Upper lobe of left lung (tissue), 6 donors: Measurements from ENCODE around the gene SELENOP. TPM values are rescaled to one million over a fixed set of nuclear protein-coding genes. Genes with fewer than 3 reads are reported as not detected.

Experiments
- ATAC-seq, 2 donors: fragments of 200-7000 bp; cut with Tn5 transposase; one replicate each; pipeline ENCODE4 v1.9.1; 2022; ENCODE audit warnings: mild to moderate bottlenecking in 2 of 2, moderate library complexity in 2 of 2; ENCODE audit not compliant: low FRiP score in 2 of 2
- DNase-seq, 2 donors: peaks; one replicate each; pipeline ENCODE4 v3.0.0-alpha.2; 2019 to 2020
- H3K27ac ChIP-seq, 4 donors: fragments of 200-600 bp; sonication (generic); one replicate each; pipeline ENCODE4 v1.5.1; 2016 to 2019
- H3K27me3 ChIP-seq, 4 donors: fragments of 200-600 bp; sonication (generic); one replicate each; pipeline ENCODE4 v1.5.1; 2017 to 2019
- H3K36me3 ChIP-seq, 4 donors: fragments of 200-600 bp; sonication (generic); one replicate each; pipeline ENCODE4 v1.5.1; 2016 to 2019
- H3K4me1 ChIP-seq, 4 donors: fragments of 200-600 bp; sonication (generic); one replicate each; pipeline ENCODE4 v1.5.1; 2018 to 2019
- H3K4me3 ChIP-seq, 4 donors: fragments of 200-600 bp; sonication (generic); one replicate each; pipeline ENCODE4 v1.5.1; 2017 to 2019; ENCODE audit warnings: mild to moderate bottlenecking in 2 of 4, moderate library complexity in 1 of 4
- H3K9me3 ChIP-seq, 4 donors: fragments of 200-600 bp; sonication (generic); one replicate each; pipeline ENCODE4 v1.5.1; 2018 to 2019
- CTCF ChIP-seq, 6 experiments: fragments of 450-650 bp in 4 of 6; fragments of 200-600 bp in 2 of 6; sonication (generic) in 2 of 6; IDR thresholded peaks; one replicate each; pipeline ENCODE4 v1.5.1; 2016 to 2019; ENCODE audit warnings: antibody characterized with exemption in 6 of 6
- EP300 ChIP-seq, 4 donors: sonication (generic); formaldehyde crosslinking; IDR thresholded peaks; one replicate each; pipeline ENCODE4 v1.5.1; 2017; ENCODE audit warnings: antibody characterized with exemption in 4 of 4, control low read depth in 2 of 4
- POLR2A ChIP-seq, 4 donors: fragments of 450-650 bp; IDR thresholded peaks; one replicate each; pipeline ENCODE4 v1.5.1; 2016 to 2017; ENCODE audit warnings: antibody characterized with exemption in 4 of 4, mild to moderate bottlenecking in 2 of 4
- POLR2AphosphoS5 ChIP-seq, 2 donors: sonication (generic); formaldehyde crosslinking; IDR thresholded peaks; one replicate each; pipeline ENCODE4 v1.5.1; 2017; ENCODE audit warnings: antibody characterized with exemption in 2 of 2
- WGBS, 2 donors: methylation state at CpG; one replicate each; pipeline ENCODE4 v1.1.5; 2017 to 2018; 5-methylcytosine and 5-hydroxymethylcytosine counted together
- total RNA-seq, 6 donors: library from RNA; depleted of rRNA in 4 of 6; stranded (reverse); fragments of >200 nt in 4 of 6; gene quantifications; one replicate each; pipeline versions ENCODE4 v1.1.0 to v1.2.1, GENCODE V29; 2016 to 2021
- donor health status: DM: no; HTN: no; CAD: no; lungs with moderate emphysema.
- donor health status: DM: no; HTN: yes; CAD: no; lungs with severe emphysema.

SELENOP gene
- total RNA-seq, 6 donors from 2014 or later: 222 to 828 (median 490) TPM

- Histone ChIP-seq H3K27ac (peak overlapping the region in 1 of 4 donors; percentile 10), H3K4me3 (no peak overlapping the region), H3K9me3 (no peaks in the 10 kb centered on the region), H3K36me3 (peaks cover 27 to 85% (median 31%) of the 10 kb centered on the region in 4 donors), H3K4me1 (peaks cover 8 to 30% (median 13%) of the 10 kb centered on the region in 4 donors), H3K27me3 (no peaks in the 10 kb centered on the region)
- 92 to 96% methylated on average over 4 of the region's 4 CpGs for WGBS, 2 donors
- ATAC-seq: no peak
- no peak for DNase-seq
- TF ChIP-seq POLR2A (IDR thresholded peaks at IDR 0.05) (no peak), POLR2AphosphoS5 (IDR thresholded peaks at IDR 0.05) (no peak), EP300 (IDR thresholded peaks at IDR 0.05) (no peak), CTCF (IDR thresholded peaks at IDR 0.05) (no peak)
These were observed 6.9 kb downstream of the SELENOP start for GRCh38 chr5:42804717-42805339.

- peaks cover 27 to 78% (median 31%) of the 10 kb centered on the region in 4 donors for H3K36me3 ChIP-seq
- ATAC-seq: no peak
- WGBS, 2 donors: 87 to 95% methylated on average over 6 of the region's 6 CpGs
These were observed 10.1 kb downstream of the SELENOP start for GRCh38 chr5:42801516-42802166.

GRCh38 chr5:42800748-42801330 lies 10.9 kb downstream of the SELENOP start:
- WGBS, 2 donors: 87 to 88% methylated on average over 8 of the region's 8 CpGs
- Histone ChIP-seq H3K27me3 (no peaks in the 10 kb centered on the region), H3K4me1 (no peaks in the 10 kb centered on the region), H3K36me3 (peaks cover 27 to 70% (median 31%) of the 10 kb centered on the region in 4 donors), H3K27ac (no peak overlapping the region), H3K9me3 (no peaks in the 10 kb centered on the region), H3K4me3 (no peak overlapping the region)
- TF ChIP-seq POLR2AphosphoS5 (IDR thresholded peaks at IDR 0.05) (no peak), POLR2A (IDR thresholded peaks at IDR 0.05) (peak in 1 of 4 donors; percentile 27)
- ATAC-seq: no peak
- DNase-seq: no peak

More at GRCh38 chr5:42801516-42802166, 10.1 kb downstream of the SELENOP start:
- Histone ChIP-seq H3K27ac (no peak overlapping the region), H3K4me3 (no peak overlapping the region), H3K27me3 (no peaks in the 10 kb centered on the region), H3K9me3 (no peaks in the 10 kb centered on the region), H3K4me1 (peaks cover 0 to 7% (median 3%) of the 10 kb centered on the region in 4 donors)
- TF ChIP-seq POLR2AphosphoS5 (IDR thresholded peaks at IDR 0.05): no peak
- no peak for TF ChIP-seq EP300 (IDR thresholded peaks at IDR 0.05)
- no peak for TF ChIP-seq CTCF (IDR thresholded peaks at IDR 0.05)
- TF ChIP-seq POLR2A (IDR thresholded peaks at IDR 0.05): no peak
- DNase-seq: no peak

GRCh38 chr5:42799668-42800114 lies 12.0 kb downstream of the SELENOP start:
- H3K9me3 ChIP-seq: no peaks in the 10 kb centered on the region
- no peak overlapping the region for H3K4me3 ChIP-seq
- no peaks in the 10 kb centered on the region for H3K4me1 ChIP-seq
- 94 to 95% methylated on average over 9 of the region's 9 CpGs for WGBS, 2 donors
- no peaks in the 10 kb centered on the region for H3K27me3 ChIP-seq
- TF ChIP-seq POLR2A (IDR thresholded peaks at IDR 0.05): no peak
- TF ChIP-seq CTCF (IDR thresholded peaks at IDR 0.05): no peak
- TF ChIP-seq POLR2AphosphoS5 (IDR thresholded peaks at IDR 0.05): no peak
- TF ChIP-seq EP300 (IDR thresholded peaks at IDR 0.05): no peak
- ATAC-seq: no peak
- H3K27ac ChIP-seq: no peak overlapping the region
- peaks cover 24 to 58% (median 27%) of the 10 kb centered on the region in 4 donors for H3K36me3 ChIP-seq
- DNase-seq: no peak

GRCh38 chr5:42799241-42799608 lies 12.5 kb downstream of the SELENOP start:
- H3K27ac ChIP-seq: no peak overlapping the region
- peaks cover 23 to 53% (median 25%) of the 10 kb centered on the region in 4 donors for H3K36me3 ChIP-seq
- no peak for ATAC-seq
- H3K4me3 ChIP-seq: no peak overlapping the region
- H3K9me3 ChIP-seq: no peaks in the 10 kb centered on the region
- no peaks in the 10 kb centered on the region for H3K27me3 ChIP-seq
- H3K4me1 ChIP-seq: no peaks in the 10 kb centered on the region
- no peak for DNase-seq
- TF ChIP-seq POLR2AphosphoS5 (IDR thresholded peaks at IDR 0.05): no peak
- no peak for TF ChIP-seq POLR2A (IDR thresholded peaks at IDR 0.05)
- no peak for TF ChIP-seq EP300 (IDR thresholded peaks at IDR 0.05)
- no peak for TF ChIP-seq CTCF (IDR thresholded peaks at IDR 0.05)
